Endometrial microvascular endothelial cells (primary cell): ENCODE results near the gene FOXRED2. TPM values are rescaled to one million over a fixed set of nuclear protein-coding genes. Genes with fewer than 3 reads are reported as not detected.
"Not testable (repeated sequence)": the region's sequence is repeated elsewhere in the genome, so short reads cannot be mapped to it uniquely, and the experiment has no call there.

Experiments
- in situ Hi-C: cut with HindIII; loops from 2 replicates; pipeline ENCODE4 v1.10.0; 2017; ENCODE audit warnings: low sequenced_read_pairs, low pct_unique_long_range_greater_than_20kb; ENCODE audit errors: inconsistent ontology term
- total RNA-seq: library from RNA; depleted of rRNA; stranded (reverse); fragments of >200 nt; gene quantifications from one replicate; pipeline ENCODE4 v1.2.3, GENCODE V29; 2015; ENCODE audit errors: inconsistent ontology term

The FOXRED2 gene
- 3.9 TPM for total RNA-seq

DNA sequence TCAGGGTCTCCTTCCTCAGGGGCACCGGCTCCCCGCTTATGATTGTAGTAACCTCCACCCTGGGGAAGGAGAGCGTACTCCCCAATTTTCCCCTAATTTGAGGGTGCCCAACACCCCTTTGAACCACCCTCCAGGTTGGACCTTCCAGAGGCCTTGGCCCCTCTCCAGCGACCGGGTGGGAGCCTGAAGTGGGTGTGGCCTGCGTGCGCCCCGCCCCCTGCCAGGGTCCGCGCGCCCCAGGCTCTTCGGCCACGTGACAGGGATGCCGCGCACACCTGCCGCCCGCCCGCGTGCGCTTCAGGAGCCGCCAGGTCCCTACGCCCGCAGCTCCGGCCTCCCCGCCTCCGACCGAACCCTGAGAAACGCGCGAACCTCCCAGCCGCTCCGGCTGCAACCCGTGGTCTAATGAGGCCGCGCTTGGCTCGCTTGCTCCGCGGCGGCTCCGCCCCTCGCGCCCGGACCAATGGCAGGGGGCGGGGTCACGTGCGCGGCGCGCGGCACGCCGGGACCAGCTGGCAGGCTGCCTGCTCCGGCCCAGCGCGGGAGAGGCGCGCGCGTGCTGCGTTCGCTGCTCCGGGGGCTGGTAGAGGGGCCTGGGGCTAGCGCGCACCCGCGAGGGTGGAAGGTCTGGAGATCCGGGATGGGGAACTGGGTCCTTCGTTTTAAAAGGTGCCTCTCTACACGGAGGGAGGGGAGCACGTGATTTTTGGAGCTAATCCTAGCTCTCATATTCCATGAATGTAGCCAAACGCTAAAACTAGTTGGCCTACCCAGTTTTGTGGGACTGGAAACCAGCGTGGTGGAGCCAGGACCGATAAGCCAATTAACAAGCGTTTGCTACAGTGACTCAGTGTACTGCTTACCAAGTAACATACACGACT lies at the start of gene FOXRED2:
Gene FOXRED2, minus strand, starts transcription at position 404 of the 881 bp plus-strand sequence. CDS start 618 bp downstream, outside the sequence.
- in situ Hi-C loops, result no loop called here

DNA sequence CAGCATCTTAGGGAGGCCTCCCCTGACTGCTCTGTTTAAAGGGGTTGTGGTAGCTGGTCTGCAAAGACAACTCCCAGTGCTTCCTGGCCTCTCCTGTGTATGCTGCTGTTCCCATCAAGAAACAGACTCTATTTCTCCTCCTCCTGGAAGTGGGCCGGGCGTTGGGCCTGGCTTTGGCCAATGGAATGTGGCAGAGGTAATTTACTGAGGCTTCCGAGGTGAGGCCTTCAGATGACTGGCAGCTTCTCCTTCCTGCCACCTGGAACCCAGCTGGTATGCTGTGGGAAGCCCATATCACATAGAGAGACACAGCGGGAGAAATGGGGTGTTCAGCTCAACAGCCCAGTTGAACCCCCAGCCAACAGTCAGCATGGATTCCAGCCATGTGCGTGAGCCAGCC lies 47.3 kb upstream of the FOXRED2 start:
- in situ Hi-C loops, result no loop called here

DNA sequence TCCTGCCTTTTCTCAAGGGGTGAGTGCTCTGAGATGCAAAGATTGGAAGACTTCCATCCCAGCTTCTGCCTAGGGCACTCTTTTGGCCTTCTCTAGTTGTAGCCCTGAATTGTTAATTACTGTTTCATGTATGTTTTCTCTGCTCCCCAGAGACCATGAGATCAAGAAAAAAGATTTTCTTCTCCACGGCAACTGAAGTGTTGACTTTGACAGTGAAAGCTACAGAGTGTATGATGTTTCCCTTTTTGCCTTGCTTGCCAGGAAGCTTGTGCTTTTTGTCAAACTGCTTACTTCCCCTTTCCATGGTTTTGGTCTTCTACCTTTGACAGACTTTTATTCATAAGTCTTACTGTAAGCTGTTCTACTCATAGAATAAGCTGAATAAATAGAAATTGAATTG lies 45.4 kb upstream of the FOXRED2 start:
- in situ Hi-C loops, result no loop called here

DNA sequence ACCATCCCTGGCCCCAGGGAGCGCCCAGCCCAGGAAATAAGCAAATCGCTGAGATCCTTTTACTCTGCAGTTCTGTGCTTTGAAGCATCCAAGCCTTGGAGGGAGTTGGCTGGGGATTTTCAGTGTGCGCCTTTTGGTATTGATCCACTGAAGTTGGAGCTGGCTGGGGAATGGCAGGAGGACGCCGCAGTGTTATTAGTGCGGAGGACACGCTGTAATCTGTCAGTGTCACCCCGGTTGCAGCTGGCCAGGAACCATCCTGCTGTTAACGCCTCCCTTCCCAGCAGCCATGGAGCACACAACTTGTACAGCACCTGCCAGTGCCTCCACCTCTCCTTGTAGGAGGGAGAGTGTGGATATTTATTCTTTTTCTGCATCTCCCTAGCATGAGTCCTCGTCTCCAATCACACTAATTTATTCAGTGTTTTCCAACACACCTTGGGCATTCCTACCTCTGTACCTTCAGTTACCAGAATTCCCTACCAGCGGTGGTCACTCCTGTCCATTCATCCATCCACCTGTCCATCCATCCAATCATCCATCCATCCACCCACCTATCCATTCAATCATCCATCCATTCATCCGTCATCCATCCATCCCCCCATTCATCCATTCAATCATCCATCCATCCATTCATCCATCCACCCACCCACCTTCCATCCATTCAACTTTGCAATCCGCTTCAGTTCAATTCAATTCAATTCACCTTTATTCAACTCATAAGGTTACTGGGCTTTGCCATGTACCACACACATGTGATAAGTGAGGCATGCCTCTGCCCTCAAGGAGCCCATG lies 44.1 kb upstream of the FOXRED2 start:
- in situ Hi-C loops, result no loop called here

DNA sequence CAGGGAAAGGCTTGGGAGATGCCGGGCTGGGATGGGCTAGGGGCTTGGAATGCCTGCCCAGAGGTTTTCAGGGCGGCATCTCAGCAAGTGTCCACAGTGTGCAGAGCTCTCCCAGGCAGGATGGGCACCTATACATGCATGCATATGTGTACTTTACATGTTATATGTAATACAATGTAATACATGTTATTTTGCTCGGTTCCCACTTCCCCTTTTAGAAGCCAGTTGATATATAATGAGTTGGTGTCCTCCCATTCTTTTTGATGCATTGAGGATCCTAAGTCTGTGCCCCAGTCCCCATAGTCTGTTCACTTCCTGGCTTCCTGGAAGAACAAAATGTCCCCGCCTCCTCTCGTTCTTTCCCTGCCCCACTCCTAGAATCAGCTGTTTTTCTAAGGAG lies 42.2 kb upstream of the FOXRED2 start:
- in situ Hi-C loops, result no loop called here

DNA sequence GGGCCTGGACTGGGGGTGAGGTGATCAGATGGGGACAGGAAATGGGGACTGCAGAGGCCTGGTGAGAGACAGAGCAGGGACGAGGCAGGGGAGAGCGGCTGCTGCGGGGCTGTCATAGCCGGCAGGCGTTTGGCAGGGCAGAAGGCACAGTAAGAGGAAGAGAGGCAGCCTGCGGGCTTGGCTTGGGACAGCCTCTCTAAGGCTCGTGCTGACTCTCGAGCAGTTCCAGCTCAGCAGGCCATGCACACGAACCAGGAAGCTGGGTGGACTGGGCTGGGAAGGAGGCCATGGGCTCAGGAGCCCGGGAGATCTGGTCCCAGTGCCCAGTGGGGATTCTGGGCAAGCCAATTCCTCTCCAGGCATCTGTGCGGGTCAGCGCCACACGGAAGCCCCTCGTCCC lies 41.8 kb upstream of the FOXRED2 start:
- in situ Hi-C loops, result no loop called here

DNA sequence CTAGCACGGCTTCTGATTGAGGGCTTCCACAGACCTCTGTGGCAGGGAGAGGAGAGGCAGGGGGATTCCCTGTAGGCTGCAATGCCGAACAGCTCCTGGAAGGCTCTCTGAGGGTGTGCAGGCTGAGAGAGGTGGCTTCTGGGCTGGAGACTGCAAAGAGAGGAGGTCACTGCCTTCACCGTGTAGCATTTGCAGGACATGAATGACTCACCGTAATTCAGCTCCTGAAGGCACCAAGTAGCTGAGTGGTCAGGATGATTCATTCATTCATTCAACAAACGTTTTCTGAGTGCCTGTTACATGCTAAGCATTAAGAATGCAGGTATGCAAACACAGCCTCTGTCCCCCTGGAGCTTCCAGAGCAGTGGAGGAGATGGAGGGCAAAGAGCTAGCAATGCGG lies 40.1 kb upstream of the FOXRED2 start:
- in situ Hi-C loops, result no loop called here

DNA sequence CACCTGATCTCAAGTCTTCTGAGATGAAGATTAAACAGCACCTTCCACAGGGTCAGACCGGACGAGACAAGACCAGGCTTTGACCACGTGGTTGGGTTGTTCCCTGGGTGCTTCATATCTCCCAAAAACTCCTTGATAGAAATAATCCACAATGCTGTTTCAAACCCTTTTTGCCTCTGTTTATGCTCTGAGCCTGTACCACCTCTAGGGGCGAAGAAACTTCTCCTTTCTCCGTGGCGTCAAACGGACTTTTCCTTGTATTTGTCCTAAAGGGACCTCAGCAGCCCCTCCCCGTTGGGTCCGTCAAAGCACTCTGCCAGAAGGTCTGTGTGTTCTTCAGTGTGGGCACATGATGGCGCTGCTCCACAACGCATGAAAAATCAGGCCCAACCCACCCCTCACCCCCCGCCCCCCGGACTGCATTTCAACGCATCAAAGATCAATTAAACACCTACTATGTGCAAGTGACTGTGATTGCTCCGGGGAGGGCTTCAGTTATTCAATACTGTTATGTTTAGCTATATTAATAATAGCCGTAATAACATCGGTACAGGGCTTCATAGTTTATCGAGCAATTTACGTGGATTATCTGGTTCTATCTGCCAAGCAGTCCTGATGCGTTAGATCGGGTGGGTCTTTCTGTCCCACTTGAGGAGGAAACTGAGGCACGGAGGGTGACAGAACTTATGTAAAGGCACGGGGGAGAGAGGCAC lies 39.4 kb upstream of the FOXRED2 start:
- in situ Hi-C loops, result no loop called here

DNA sequence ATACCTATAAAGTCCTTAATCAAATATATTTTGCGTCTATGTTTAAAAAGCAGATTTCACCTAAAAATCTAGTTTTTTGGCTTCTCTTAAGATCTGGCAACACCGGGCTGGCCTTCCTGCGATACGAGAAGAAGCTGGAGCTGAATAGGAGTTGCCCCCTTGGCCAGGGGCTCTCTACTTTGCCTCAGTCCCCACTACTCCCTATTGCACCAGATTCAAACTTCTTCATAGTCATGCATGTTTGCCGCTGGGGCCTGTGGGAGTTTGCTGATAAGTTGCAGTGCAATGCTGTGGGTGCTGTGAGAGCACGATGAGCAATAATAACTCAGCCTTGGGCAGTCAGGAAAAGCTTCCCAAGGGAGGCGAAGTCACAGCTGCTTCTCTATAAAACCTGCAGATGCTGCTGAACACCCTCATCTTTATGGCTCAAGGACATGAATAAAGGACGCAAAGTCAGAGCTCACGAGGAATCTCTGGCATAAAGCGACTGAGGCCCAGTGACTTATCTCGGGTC lies 37.3 kb upstream of the FOXRED2 start:
- in situ Hi-C loops, result no loop called here

DNA sequence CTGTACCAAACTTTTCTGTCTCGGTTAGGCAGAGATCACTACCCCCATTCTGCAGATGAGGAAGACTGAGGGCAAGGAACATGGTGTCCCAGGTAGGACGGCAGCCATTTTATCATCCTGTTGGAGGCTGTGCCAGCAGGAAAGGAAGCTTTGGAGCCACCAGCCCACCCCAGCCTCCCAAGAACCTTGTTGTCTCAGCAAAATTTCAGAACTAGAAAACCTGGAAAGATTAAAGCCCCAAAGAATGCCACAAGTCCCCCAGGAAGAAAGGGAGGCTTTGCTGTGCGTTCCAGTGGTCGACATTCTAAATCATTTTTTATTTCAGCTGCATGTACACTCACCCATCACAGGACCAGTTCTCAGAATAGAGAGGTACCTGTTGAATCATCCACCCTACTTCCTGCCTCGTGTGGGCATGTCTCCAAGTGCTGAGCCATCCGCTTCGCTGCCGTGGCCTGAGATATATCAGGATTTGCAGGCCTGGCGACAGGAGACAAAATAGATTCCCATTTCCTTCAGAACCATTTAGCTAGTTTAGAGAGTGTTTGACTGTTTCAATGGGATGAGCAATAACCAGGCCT lies 35.1 kb upstream of the FOXRED2 start:
- in situ Hi-C loops, result no loop called here

DNA sequence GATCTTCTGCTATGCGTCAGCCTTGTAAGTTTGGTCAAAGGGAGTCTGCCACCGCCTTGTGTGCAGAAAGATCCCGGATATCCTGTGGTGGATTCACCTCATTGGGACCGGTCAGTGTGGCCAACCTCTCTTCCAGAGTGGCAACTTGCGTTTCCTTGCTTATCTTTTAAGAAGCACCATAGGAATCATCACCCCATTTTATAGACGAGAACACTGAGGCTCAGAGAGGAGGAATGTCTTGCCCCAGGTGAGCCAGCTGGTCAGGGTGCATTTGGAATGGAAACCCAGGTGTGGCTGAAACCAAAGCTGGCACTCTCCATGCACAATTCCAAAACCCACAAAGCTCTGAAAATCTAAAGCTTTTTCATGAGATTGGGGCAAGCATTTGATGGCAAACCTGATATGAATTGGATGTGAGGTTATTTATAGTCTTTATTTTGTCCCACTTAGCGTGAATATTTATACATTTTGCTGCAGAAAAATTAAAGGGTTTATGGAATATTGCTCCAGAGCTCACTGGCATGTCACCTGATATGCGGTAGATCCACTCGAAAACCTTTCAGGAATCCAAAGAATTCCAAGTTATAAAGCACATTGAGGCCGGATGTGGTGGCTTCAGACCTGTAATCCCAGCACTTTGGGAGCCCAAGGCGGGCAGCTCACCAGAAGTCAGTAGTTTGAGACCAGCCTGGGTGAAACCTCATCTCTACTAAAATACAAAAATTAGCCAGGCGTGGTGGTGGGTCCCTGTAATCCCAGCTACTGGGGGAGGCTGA lies 34.2 kb upstream of the FOXRED2 start:
- in situ Hi-C loops, result no loop called here

DNA sequence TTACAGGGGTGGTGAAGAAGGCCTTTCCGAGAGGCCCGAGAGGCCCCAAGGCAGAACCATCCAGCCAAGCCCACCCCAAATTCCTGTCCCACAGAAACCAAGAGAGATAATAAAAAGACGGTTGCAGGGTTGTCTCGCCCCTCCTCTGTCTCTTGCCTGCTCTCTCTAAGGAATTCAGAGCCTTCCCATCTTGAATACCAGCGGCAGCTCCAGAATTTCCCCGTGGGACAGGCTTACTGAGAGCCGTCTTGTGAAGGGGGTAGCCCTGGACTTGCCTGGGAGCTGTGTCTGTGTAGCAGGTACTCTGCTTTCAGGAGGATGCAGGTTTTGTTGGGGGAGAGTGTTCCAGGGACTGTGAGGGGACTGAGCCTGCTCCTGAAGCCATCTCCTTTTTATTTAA lies 31.7 kb upstream of the FOXRED2 start:
- in situ Hi-C loops, result no loop called here

DNA sequence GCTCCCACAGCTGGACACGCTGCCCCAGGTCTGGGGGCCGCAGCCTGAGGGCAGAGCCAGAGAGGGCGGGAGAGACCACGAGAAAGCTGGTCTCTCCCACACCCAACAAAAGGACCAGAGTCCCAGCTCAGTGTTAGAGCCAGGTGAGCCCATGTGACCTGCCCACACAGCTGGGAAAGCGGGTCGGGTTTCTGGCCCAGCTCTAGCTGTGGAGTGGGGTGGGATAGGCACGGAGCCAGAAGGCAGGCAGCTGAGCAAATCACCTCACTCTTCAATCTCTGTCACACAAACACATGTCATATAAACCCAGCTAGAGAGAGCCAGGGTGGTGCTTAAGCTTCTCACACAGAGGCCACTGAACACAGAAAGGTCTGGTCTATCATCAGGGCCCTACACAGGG lies 29.9 kb upstream of the FOXRED2 start:
- in situ Hi-C loops, result no loop called here

DNA sequence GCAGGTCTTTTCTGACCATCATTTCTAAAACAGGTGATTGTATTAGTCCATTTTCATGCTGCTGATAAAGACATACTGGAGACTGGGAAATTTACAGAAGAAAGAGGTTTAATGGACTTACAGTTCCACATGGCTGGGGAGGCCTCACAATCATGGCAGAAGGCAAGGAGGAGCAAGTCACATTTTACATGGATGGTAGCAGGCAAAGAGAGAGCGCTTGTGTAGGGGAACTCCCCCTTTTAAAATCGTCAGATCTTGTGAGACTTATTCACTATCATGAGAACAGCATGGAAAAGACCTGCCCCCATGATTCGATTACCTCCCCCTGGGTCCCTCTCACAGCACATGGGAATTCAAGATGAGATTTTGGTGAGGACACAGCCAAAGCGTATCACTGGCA lies 26.5 kb upstream of the FOXRED2 start:
- in situ Hi-C loops, result not testable (repeated sequence)

DNA sequence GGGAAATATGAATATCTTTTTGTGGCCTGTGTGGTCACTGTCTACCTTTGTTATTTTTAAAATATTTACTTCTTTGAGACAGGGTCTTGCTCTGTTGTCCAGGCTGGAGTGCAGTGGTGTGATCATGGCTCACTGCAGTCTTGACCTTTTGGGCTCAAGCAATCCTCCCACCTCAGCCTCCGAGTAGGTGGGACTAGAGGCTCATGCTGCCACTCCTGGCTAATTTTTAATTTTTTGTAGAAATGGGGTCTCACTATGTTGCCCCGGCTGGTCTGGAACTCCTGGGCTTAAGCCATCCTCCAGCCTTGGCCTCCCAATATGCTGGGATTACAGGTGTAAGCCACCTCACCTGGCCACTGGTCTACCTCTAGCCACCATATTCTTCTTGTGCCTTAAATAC lies 25.6 kb upstream of the FOXRED2 start:
- in situ Hi-C loops, result no loop called here

DNA sequence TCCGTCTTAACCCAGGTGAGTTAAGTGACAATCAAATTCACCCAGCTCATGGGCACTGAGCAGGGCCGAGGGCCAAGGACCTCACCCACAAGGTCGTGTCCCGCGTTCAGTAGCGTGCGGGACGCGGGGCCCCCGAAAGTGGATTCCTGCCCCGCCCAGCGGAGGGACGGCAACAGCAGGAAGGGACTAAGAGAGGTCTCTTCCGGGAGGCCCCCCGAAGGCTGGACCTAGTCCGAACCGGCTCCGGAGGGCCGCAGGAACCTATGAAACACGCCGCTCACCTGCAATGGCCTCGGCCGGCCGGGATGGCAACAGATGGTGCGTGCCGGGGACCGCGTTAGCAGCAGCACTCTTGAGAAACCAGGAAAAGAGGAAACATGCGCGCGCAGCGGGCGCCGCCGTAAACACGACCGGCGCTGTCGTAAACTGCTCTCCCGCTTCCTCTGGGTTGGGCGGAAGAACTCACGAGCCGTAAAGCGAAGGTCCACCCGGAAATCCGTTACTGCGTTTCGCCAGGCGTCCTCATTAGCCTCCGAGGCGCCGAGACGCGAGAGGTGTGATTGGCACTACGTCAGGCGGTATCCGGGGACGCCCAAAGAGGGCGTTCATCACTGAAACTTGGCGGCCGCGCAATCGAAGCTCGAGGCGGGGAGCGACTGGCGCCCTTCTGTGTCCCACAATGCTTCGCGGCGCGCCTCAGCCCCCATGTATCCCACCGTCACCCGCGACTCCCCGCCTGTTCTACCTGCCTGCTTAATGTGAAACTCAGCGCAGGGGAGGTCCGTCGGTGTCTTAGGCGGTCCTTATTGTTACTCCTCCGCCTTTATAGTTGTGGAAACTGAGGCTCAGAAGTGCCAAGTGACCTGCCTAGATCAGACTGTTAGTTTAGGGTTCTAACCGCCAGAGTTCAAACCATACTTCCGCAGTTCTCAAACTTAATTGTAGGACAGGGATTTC lies 22.2 kb upstream of the FOXRED2 start, which contains the start of gene EIF3D:
Gene EIF3D, minus strand, starts transcription at position 372 of the 957 bp plus-strand sequence. CDS start 3,045 bp downstream, outside the sequence.
- in situ Hi-C loops, result no loop called here

DNA sequence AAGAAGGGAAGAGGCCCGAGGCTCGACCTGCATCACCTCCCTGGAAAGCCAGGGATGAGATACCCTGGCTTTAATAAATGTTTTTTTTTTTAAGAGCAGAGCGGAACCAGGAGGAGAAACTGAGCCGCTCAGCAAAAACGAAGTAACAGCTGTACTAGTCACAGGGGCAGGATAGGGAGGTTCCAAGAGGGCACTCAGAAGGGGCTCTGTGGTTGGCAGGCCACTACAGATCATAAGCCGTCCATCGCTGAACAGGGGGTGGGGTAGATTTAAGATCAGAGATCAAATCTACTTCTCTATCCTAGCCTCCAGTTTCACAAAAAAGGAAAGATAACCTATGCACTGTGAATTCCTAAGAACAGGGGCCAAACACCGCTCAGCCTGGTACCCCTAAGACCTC lies 21.5 kb upstream of the FOXRED2 start:
- in situ Hi-C loops, result no loop called here
